HG03342 (cell line): ENCODE results near the gene METAP1D.

Experiments used
- ATAC-seq: cut with Tn5 transposase; IDR thresholded peaks from one replicate; pipeline ENCODE4 v1.9.1; 2021; ENCODE audit warnings: mild to moderate bottlenecking, moderate library complexity; ENCODE audit not compliant: unreplicated experiment

The METAP1D gene

DNA sequence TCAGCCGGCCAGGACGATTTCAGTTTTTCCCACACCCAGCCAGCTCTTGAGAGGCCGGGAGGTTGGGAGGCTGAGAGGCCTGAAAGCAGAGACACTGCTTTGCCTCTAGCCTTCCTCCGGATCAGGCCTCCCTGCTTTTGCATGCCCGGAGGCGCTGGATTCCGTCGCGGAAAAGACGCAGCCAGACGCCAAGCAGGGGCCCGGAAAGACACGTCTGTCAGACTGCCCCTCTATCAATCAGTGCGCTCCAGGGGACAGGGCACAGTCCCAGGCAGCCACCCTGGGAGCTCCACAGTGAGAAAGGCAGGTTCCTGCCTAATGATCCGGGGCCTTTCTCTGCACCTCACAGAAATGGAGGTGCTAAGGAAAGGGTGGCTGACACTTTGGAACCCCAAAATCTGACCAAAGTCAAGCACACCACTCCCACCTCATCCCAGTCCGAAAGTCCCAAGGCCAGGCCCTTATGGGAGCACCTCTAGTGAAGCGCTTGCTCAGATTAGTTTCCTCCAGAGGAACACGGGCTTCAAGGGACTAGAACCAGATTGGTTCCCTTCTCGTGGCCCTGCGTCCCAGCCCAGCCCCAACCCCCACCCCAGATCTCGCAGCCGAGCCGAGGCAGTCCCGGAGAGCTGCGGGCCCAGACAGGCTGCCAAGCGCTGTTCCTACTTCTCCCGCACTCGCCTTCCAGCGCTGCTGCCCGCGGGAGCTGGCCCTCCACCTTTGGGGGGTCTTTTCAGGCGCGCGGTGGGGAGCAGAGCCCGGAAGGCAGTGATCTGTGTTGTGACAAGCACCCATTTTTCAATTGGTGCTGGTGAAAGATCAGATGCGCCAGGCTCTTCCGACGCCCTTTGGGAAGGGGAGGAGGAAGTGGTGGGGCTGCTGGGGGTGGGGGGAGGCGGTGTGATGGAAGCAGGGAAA, 90.5 kb downstream of the METAP1D start:
- ATAC-seq, result no peak

- ATAC-seq, result no peak
Observed at GRCh38 chr2:172091000-172091641, 91.4 kb downstream of the METAP1D start.

- ATAC-seq, result no peak
Observed at GRCh38 chr2:172091761-172092566, 92.2 kb downstream of the METAP1D start.

- no peak for ATAC-seq
Observed at GRCh38 chr2:172092716-172093415, 93.1 kb downstream of the METAP1D start.

- ATAC-seq, result no peak
Observed at GRCh38 chr2:172093416-172094293, 93.9 kb downstream of the METAP1D start.

DNA sequence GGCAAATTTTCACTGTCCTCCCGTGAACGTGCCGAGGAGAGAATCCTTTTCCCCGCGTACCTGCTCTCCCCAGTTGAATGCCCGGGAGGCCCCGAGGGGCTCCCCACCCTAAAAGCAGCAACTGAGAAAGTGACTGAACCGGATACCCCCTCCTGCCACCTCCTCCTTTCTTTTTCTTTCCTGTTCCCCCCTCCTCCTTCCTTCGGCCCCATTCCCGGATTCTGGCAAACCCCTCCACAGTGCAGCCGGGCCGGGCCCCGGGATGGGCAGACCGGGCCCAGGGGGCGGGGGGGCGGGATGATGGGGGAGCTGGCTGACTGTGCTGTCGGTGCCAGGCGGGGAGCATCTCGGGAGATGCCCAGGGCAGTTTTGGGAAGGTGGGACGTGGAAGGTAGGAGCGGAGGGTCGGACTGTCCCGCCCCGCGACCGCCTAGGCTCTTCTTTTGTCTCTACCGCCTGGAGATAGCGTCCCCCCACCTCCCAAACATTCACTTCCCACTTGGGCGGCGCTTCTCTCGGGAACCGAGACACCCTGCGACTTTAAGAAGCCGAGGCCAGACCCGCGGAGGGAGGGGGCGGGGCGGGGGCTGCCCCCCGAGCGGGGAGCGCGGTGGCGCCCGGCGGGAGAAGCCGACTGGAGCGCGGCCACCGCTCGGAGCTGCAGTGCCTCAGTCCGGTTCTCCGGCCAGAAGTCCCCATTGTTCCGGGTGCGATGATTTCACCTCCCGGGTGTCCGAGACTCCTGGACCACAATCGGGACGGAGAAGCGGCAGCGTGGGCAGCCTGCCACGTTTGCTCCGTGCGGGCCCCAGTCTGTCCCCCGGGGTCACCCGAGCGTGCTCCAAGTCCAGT, 94.8 kb downstream of the METAP1D start:
- no peak for ATAC-seq

DNA sequence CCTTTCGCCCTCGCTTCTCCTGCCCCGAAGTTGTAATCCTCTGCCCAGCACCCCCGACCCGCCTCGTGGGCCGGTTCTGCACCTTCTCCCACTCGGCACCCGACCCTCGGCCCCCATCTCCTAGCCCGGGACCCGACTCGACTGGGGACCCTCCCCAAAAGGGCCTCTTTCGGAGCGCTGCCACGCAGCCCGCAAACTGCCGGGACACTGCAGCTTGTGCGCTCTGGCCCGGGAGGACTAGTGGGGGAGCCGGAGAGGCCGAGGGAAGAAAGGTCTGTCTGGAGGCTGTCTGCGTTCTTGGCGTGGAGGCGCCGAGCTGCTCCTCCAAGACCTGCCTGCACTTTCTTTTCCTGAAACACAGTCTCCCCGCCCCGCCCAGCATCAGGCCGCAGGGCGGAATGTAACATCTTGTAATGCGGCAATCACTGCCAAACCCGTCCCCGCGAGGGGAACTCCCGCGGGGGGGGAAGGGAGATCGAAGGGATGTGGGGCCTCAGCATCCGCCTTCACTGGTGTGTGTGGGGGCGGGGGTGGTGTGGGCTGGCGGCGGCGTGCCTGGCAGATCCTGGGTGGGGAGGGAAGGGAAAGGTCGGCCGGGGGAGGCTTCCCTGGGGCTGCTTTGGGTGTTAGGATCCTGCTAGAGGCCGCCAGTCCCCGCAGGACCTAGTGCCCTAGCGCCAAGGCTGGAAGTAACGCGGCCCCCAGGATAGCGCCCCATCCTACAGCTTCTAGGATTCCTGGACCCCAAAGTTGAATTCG, 95.6 kb downstream of the METAP1D start:
- no peak for ATAC-seq

GRCh38 chr2:172095905-172096625, 96.3 kb downstream of the METAP1D start:
- ATAC-seq, result no peak

DNA sequence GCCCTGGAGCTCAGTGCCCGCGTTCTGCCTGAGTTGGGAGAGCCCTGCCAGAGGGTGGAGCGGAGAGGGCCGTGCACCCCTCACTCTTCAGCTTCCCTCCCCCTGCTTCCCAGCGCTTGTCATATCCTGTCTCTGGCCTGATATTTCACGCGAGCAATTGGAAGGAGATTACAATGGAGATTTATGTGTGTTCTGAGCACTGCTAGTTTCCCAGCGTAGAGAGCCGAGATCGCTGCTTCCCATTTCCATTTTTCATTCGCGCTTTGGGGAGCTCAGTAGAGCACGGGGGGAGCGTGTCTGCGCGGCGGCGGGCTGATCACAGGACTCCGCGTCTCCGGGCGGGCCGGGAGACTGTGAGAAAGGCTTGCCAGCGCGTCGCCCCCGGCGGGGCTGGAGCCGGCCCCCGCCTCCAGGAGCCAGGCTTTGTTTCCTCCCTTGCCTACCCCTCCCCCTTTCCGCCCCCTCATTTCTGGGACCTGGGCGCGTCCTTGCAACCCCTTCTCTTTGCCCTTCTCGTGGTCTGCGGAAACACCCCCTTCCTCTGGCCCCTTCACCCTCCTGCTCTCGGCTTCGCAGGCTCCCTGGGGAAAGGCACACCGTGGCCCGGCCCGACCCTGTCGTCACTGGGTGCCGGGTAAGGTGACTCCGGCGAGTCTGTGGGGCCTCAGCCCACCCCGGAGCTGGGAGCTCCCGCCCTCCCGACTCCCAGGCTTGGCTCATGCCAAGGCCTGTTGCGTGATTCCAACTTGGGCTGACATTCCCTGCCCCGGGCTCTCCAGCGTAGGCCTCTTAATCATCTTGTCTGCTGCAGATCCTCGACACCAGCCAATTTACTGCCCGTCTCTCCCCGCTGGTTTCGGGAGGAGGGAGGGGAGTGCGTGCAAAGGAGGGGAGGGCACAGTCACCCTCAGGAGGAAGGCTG, 97.1 kb downstream of the METAP1D start:
- ATAC-seq, result no peak

GRCh38 chr2:172097557-172098131, 97.9 kb downstream of the METAP1D start:
- no peak for ATAC-seq

DNA sequence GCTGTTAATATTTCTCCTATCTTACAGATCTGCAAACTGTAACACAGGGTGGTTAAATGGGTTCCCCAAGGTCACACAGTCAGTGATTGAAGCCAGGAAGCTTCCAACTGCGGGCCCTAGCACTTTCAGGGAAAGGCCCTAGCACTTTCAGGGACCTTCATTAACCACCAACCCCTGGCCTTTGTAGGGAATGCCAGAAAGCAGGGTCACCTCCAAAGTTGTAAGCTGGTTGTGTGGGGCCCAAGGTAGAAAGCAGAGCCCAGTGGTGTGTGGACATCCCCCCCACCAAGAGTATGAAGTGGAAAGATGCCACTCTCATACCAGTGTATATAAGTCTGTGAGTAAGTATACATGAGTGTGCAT, 98.5 kb downstream of the METAP1D start:
- no peak for ATAC-seq

GRCh38 chr2:172098650-172099471, 99.1 kb downstream of the METAP1D start:
- no peak for ATAC-seq

- ATAC-seq, result no peak
Observed at GRCh38 chr2:172099472-172100079, 99.8 kb downstream of the METAP1D start.

DNA sequence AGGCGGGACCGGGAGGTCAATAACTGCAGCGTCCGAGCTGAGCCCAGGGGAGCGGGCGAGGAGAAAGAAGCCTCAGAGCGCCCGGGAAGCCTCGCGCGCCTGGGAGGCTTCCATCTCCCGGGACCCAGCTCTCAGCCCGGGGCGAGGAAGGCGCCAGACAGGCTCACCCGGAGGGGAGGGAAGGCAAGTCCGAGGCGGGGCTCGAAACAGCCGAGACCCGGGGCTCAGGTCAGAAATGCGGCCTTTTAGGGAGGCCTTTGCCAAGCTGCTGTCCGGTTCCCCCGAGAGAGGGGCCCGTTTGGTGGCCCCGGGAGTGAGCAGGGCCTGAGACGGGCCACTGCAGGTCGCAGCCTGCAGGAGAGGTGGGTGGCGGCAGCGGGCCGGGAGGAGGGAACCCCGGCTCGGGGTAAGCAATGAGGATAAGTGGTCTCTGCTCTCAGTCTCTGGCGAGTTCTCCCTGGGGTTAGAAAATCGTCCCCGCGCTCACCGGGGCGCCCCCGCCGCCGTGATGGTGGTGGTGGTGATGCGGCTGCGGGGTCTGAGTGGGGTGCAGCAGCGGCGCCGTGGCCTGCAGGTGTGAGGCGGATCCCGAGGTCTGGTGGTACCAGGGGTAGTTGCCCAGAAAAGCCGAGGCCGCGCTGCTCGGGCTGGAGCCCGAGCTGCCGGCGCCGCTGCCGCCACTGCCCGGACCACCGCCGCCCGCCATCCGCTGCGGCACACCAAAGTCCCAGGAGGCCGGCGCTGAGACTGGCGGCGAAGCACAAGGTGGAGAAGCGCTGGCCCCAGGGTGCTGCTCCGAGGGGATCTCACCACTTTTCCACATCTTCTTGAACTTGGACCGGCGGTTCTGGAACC, 100.6 kb downstream of the METAP1D start:
- ATAC-seq, result no peak
